ENCODE results near the gene BTBD19.
"Not testable (repeated sequence)": the region's sequence is repeated elsewhere in the genome, so short reads cannot be mapped to it uniquely, and the experiment has no call there.

BTBD19 gene

DNA sequence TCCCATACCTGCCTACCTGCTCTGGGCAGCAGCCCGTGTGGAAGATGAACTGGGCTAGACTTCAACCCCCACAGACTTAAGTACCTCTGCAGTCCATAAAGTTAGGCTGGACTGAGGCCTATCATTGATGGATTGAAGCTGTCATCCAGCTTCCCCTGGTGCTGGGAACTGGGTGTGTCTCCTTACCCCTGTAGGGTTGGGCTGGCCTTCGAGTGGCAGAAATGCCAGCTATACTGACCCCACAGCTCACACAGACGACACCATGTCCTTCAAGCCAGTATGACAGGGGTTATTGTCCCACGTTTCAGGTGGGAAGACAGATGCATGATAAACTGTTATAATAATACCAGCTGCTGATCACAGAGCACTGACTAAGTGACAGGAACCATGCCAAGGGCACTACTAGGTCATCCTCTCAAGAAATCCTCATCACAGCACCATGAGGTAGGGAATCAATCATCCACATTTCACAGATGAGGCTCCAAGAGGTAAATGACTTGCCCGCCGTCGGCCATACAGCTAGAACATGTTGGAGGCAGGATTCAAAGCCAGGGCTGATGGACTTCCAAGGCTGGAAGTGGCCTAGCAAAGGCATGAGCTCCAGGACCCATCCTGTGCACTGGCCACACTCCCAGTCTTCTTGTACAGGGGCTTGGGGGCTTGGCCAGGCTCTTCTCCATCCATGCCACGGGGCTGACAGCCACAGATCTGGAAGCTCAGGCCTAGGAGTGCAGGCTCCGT is 20.0 kb upstream of the BTBD19 start, which contains the start of gene BEST4:
Gene BEST4 (minus strand): TSS at position 51 of the 741 bp plus-strand sequence. CDS start 465 bp downstream, outside the sequence.
- H3K4me1 ChIP-seq (ENCODE audit: control insufficient read depth, insufficient read depth, low read length) = peaks cover 41% of the 10 kb centered on the region
- no peak within 1 kb of the TSS for H3K4me3 ChIP-seq (ENCODE audit: low read depth, low read length)

DNA sequence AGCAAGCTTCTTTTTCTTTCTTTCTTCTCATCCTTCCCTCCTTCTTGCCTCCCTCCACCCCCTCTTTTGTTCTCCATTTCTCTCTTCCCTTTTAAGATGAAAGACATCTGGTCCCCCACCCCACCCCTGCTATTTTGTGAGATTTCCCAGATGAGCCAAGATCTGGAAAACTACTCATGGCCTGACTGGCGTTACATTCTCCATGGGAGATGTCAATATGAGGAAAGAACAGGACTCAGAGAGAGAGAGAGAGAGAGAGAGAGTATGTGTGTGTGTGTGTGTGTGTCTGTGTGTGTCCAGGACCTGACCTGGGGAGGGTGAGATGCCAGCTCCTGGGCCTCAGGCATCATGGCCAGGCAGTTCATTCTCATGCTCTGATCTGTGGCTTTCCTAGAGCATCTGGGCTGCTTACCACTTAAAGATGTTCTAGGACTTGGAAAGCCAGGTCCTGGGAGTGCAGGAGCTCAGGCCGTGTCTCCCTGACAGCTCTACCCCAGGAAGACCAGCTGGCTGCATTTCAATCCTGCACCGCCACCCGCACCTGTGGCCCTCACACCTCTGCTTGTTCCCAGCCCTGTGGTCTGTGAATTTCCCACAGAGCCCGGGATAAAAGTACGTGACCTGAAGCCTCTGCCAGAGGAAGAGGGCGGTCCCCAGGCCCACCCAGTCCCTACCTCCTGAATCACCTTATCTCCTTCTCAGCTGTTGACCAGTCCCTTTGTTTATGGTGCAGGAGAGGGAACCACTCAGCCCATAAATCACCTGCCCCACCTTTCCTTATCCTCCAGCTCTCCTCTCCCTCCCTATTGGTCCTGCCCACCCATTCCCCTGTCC is 17.1 kb upstream of the BTBD19 start:
- Histone ChIP-seq H3K4me3 (ENCODE audit: low read depth, low read length) (no peak overlapping the region), H3K27me3 (ENCODE audit: control insufficient read depth, insufficient read depth, low read length) (peaks cover 5% of the 10 kb centered on the region; the same call in 1 of the 2 replicates), H3K4me1 (ENCODE audit: control insufficient read depth, insufficient read depth, low read length) (peaks cover 26% of the 10 kb centered on the region), H3K27ac (ENCODE audit: low read depth, low read length) (no peak overlapping the region), H3K9me3 (ENCODE audit: control insufficient read depth, insufficient read depth, low read depth, low read length) (no peaks in the 10 kb centered on the region), H3K36me3 (ENCODE audit: control insufficient read depth, insufficient read depth, low read length) (no peaks in the 10 kb centered on the region), H3K9ac (ENCODE audit: low read length) (no peak overlapping the region)

More for the DNA sequence above, 20.0 kb upstream of the BTBD19 start, which contains the start of gene BEST4:
- H3K9ac ChIP-seq (ENCODE audit: low read length) = no peak within 1 kb of the TSS
- no peak within 1 kb of the TSS for H3K27ac ChIP-seq (ENCODE audit: low read depth, low read length)
- no peaks in the 10 kb centered on the region for H3K36me3 ChIP-seq (ENCODE audit: control insufficient read depth, insufficient read depth, low read length)
- no peaks in the 10 kb centered on the region for H3K9me3 ChIP-seq (ENCODE audit: control insufficient read depth, insufficient read depth, low read depth, low read length)
- H3K27me3 ChIP-seq (ENCODE audit: control insufficient read depth, insufficient read depth, low read length) = peaks cover 24% of the 10 kb centered on the region

- Histone ChIP-seq H3K36me3 (ENCODE audit: control insufficient read depth, insufficient read depth, low read length) (no peaks in the 10 kb centered on the region), H3K4me3 (ENCODE audit: low read depth, low read length) (no peak overlapping the region), H3K27me3 (ENCODE audit: control insufficient read depth, insufficient read depth, low read length) (no peaks in the 10 kb centered on the region), H3K9ac (ENCODE audit: low read length) (no peak overlapping the region), H3K9me3 (ENCODE audit: control insufficient read depth, insufficient read depth, low read depth, low read length) (no peaks in the 10 kb centered on the region), H3K4me1 (ENCODE audit: control insufficient read depth, insufficient read depth, low read length) (peaks cover 19% of the 10 kb centered on the region), H3K27ac (ENCODE audit: low read depth, low read length) (no peak overlapping the region)
Measured at GRCh38 chr1:44792736-44793502, 15.4 kb upstream of the BTBD19 start.

DNA sequence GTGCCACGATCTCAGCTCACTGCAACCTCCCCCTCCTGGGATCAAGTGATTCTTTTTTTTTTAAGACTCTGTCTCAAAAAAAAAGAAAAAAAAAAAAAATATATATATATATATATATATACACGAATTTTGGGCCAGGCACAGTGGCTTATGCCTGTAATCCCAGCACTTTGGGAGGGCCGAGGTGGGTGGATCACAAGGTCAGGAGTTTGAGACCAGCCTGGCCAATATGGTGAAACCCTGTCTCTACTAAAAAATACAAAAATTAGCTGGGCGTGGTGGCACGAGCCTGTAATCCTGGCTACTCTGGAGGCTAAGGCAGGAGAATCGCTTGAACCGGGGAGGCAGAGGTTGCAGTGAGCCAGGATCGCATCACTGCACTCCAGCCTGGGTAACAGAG is 10.4 kb upstream of the BTBD19 start:
- Histone ChIP-seq H3K4me1 (ENCODE audit: control insufficient read depth, insufficient read depth, low read length) (peaks cover 28% of the 10 kb centered on the region), H3K36me3 (ENCODE audit: control insufficient read depth, insufficient read depth, low read length) (peaks cover 12% of the 10 kb centered on the region)
- not testable (repeated sequence) for H3K27me3 ChIP-seq (ENCODE audit: control insufficient read depth, insufficient read depth, low read length); H3K9ac ChIP-seq (ENCODE audit: low read length); H3K27ac ChIP-seq (ENCODE audit: low read depth, low read length); H3K9me3 ChIP-seq (ENCODE audit: control insufficient read depth, insufficient read depth, low read depth, low read length); H3K4me3 ChIP-seq (ENCODE audit: low read depth, low read length)

GRCh38 chr1:44798481-44799365 is 9.6 kb upstream of the BTBD19 start:
- H3K9me3 ChIP-seq (ENCODE audit: control insufficient read depth, insufficient read depth, low read depth, low read length) = no peaks in the 10 kb centered on the region
- no peak overlapping the region for H3K27ac ChIP-seq (ENCODE audit: low read depth, low read length)
- no peak overlapping the region for H3K9ac ChIP-seq (ENCODE audit: low read length)
- H3K4me1 ChIP-seq (ENCODE audit: control insufficient read depth, insufficient read depth, low read length) = peaks cover 21% of the 10 kb centered on the region; the same call in 1 of the 2 replicates
- H3K27me3 ChIP-seq (ENCODE audit: control insufficient read depth, insufficient read depth, low read length) = 0 out of 2 replicates have a peak, but pooled peaks cover 2% of the 10 kb centered on the region
- H3K36me3 ChIP-seq (ENCODE audit: control insufficient read depth, insufficient read depth, low read length) = peaks cover 20% of the 10 kb centered on the region
- no peak overlapping the region for H3K4me3 ChIP-seq (ENCODE audit: low read depth, low read length)

DNA sequence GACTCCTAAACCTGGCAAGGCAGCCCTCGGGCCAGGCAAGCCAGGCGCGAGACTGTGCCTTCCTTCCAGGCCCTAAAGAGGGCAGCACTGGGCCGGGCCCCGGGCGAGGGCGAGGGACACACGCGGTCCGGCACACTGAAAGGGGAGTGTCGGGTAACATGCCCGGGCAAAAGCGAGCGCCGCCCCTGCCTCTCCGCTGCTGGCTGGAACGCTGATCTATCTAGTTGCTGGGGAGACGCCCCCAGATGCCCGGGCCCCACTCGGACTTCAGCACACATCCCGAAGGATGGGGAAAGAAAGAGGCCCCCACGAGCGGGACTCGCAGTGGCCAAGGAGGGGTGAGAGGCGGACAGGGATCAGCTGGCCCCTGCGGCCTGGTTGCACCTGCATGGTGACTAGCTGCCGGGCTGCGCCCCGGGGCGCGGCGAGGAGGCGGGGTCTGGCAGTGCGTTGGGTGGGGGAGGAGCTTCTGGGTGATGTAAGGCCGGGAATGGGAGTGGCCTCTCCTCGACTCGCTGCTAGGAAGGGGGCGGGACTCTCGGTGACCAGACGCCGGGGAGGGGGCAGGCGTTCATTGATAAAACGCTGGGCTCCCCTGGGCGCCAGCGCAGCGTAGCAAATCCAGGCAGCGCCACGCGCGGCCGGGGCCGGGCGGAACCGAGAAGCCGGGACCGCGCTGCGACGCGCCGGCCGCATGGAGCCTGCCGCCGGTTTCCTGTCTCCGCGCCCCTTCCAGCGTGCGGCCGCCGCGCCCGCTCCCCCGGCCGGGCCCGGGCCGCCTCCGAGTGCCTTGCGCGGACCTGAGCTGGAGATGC is 8.3 kb upstream of the BTBD19 start, which contains the start of gene PLK3:
Gene PLK3 (plus strand): TSS at position 608 of the 815 bp plus-strand sequence. CDS start 87 bp downstream, at position 695.
- Histone ChIP-seq H3K36me3 (ENCODE audit: control insufficient read depth, insufficient read depth, low read length) (peaks cover 29% of the 10 kb centered on the region), H3K27me3 (ENCODE audit: control insufficient read depth, insufficient read depth, low read length) (0 out of 2 replicates have a peak, but pooled peaks cover 2% of the 10 kb centered on the region), H3K9ac (ENCODE audit: low read length) (peak within 1 kb of the TSS; percentile 86), H3K4me3 (ENCODE audit: low read depth, low read length) (peak within 1 kb of the TSS; percentile 89), H3K9me3 (ENCODE audit: control insufficient read depth, insufficient read depth, low read depth, low read length) (no peaks in the 10 kb centered on the region), H3K4me1 (ENCODE audit: control insufficient read depth, insufficient read depth, low read length) (peaks cover 21% of the 10 kb centered on the region; the same call in 1 of the 2 replicates), H3K27ac (ENCODE audit: low read depth, low read length) (peak within 1 kb of the TSS; percentile 92)

- no peak overlapping the region for H3K27ac ChIP-seq (ENCODE audit: low read depth, low read length)
- H3K9me3 ChIP-seq (ENCODE audit: control insufficient read depth, insufficient read depth, low read depth, low read length) = no peaks in the 10 kb centered on the region
- H3K4me3 ChIP-seq (ENCODE audit: low read depth, low read length) = peak overlapping the region; percentile 23; the same call in 1 of the 2 replicates
- peaks cover 24% of the 10 kb centered on the region; the same call in 1 of the 2 replicates for H3K4me1 ChIP-seq (ENCODE audit: control insufficient read depth, insufficient read depth, low read length)
- peaks cover 42% of the 10 kb centered on the region for H3K36me3 ChIP-seq (ENCODE audit: control insufficient read depth, insufficient read depth, low read length)
- no peak overlapping the region for H3K9ac ChIP-seq (ENCODE audit: low read length)
- 0 out of 2 replicates have a peak, but pooled peaks cover 2% of the 10 kb centered on the region for H3K27me3 ChIP-seq (ENCODE audit: control insufficient read depth, insufficient read depth, low read length)
Measured at GRCh38 chr1:44801491-44802305, 6.6 kb upstream of the BTBD19 start.

GRCh38 chr1:44802306-44803061 is 5.8 kb upstream of the BTBD19 start:
- Histone ChIP-seq H3K27ac (ENCODE audit: low read depth, low read length) (no peak overlapping the region), H3K9ac (ENCODE audit: low read length) (no peak overlapping the region), H3K4me1 (ENCODE audit: control insufficient read depth, insufficient read depth, low read length) (peaks cover 32% of the 10 kb centered on the region), H3K4me3 (ENCODE audit: low read depth, low read length) (peak overlapping the region; percentile 23; the same call in 1 of the 2 replicates), H3K9me3 (ENCODE audit: control insufficient read depth, insufficient read depth, low read depth, low read length) (no peaks in the 10 kb centered on the region), H3K27me3 (ENCODE audit: control insufficient read depth, insufficient read depth, low read length) (0 out of 2 replicates have a peak, but pooled peaks cover 2% of the 10 kb centered on the region), H3K36me3 (ENCODE audit: control insufficient read depth, insufficient read depth, low read length) (peaks cover 44% of the 10 kb centered on the region)
